Caco-2 (cell line): ENCODE results near the gene TJP2. TPM values are rescaled to one million over a fixed set of nuclear protein-coding genes. Genes with fewer than 3 reads are reported as not detected.

Experiments
- BruUV-seq: library from RNA; stranded (reverse); fragments of 400-500 nt; replicated peaks from 2 replicates; lab custom pipeline; 2021; lab: Mats Ljungman, UMichigan
- CTCF ChIA-PET: fragments of 300-600 bp; sonication (Branson Sonifier 250); formaldehyde crosslinking; loops from one replicate; lab custom pipeline; 2022; ENCODE audit warnings: antibody characterized with exemption; lab: Charles Lee
- POLR2A ChIA-PET: fragments of 300-600 bp; sonication (Branson Sonifier 250); formaldehyde crosslinking; loops from one replicate; lab custom pipeline; 2022; ENCODE audit warnings: antibody characterized with exemption; lab: Charles Lee
- DNase-seq, 2 experiments: peaks; one replicate each; pipeline versions ENCODE4 v3.0.0 to v3.0.0-alpha.2; 2020 to 2022
- H3K27me3 ChIP-seq: replicated peaks from 2 replicates; pipeline ENCODE4 v1.6.0; 2011; ENCODE audit warnings: low read length; ENCODE audit not compliant: control insufficient read depth, insufficient read depth
- H3K36me3 ChIP-seq: 2 replicates; pipeline ENCODE4 v1.5.1; 2011; ENCODE audit warnings: low read length; ENCODE audit not compliant: control insufficient read depth, insufficient read depth
- H3K4me1 ChIP-seq: fragments of 250-450 bp; sonication (Bioruptor Pico); 2 replicates; pipeline ENCODE4 v1.5.1; 2020; ENCODE audit warnings: mild to moderate bottlenecking
- H3K4me3 ChIP-seq: 2 replicates; pipeline ENCODE4 v1.5.1; 2011; ENCODE audit warnings: low read depth, mild to moderate bottlenecking, control low read depth, low read length
- H3K9me3 ChIP-seq: fragments of 250-450 bp; sonication (Bioruptor Pico); 2 replicates; pipeline ENCODE4 v1.5.1; 2020; ENCODE audit warnings: mild to moderate bottlenecking, moderate library complexity
- H3K27ac Mint-ChIP-seq: one replicate; pipeline ENCODE4 v1.8.0; 2022; ENCODE audit warnings: mixed read lengths; ENCODE audit not compliant: unreplicated experiment
- H3K27me3 Mint-ChIP-seq: one replicate; pipeline ENCODE4 v1.8.0; 2022; ENCODE audit warnings: mixed read lengths; ENCODE audit not compliant: insufficient read depth, unreplicated experiment
- H3K36me3 Mint-ChIP-seq: one replicate; pipeline ENCODE4 v1.8.0; 2022; ENCODE audit warnings: mild to moderate bottlenecking, mixed read lengths; ENCODE audit not compliant: insufficient read depth, unreplicated experiment
- H3K4me1 Mint-ChIP-seq: one replicate; pipeline ENCODE4 v1.8.0; 2022; ENCODE audit warnings: low read depth, mixed read lengths; ENCODE audit not compliant: unreplicated experiment
- H3K4me3 Mint-ChIP-seq: one replicate; pipeline ENCODE4 v1.8.0; 2022; ENCODE audit warnings: mild to moderate bottlenecking, moderate library complexity, mixed read lengths; ENCODE audit not compliant: unreplicated experiment
- H3K9me3 Mint-ChIP-seq: one replicate; pipeline ENCODE4 v1.8.0; 2022; ENCODE audit warnings: mixed read lengths; ENCODE audit not compliant: unreplicated experiment
- intact Hi-C: fragments of 100-400 bp; cut with micrococcal nuclease; formaldehyde crosslinking; loops from one replicate; pipeline ENCODE4 v1.10.0; 2022; ENCODE audit not compliant: unreplicated experiment
- total RNA-seq: library from RNA; stranded (reverse); gene quantifications from 2 replicates; pipeline ENCODE4 v1.2.3, GENCODE V29; 2022
- TF ChIP-seq, protein P1 (sequence below), 2 experiments: fragments of 200-600 bp in 1 of 2; IDR thresholded peaks; 1 replicate in 1 of 2; 2 replicates in 1 of 2; pipeline versions ENCODE4 v1.5.1 to v1.8.0; 2011 to 2022; ENCODE audit warnings: antibody characterized with exemption in 1 of 2, control low read depth in 1 of 2, inconsistent platforms in 1 of 2, low read depth in 1 of 2, low read length in 1 of 2, mild to moderate bottlenecking in 1 of 2, moderate library complexity in 1 of 2; ENCODE audit not compliant: insufficient read depth in 1 of 2, severe bottlenecking in 1 of 2, unreplicated experiment in 1 of 2

The TJP2 gene
- total RNA-seq, 1 experiment from 2014 or later, result 36.7 TPM

DNA sequence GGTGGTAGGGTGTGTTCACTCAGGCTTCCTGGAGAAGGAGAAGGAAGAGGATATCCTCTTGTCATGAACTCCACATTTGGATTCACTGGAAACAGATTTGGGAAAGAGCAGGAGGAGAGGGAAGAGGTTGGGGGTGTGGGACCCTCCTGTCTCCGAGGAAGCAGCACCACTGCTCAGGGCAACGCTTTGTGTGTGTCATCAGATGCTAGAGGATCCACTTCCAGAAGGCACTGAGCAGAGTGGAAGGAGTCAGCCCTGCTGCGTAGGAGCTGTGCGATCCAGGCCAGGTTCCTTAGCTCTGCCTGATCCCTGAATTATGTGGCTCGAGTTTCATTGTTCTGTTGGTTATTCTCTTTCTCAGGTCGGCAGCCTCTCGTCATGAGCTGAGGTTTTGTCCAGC lies 37.3 kb upstream of the TJP2 start:
- TF ChIP-seq, protein P1, sequence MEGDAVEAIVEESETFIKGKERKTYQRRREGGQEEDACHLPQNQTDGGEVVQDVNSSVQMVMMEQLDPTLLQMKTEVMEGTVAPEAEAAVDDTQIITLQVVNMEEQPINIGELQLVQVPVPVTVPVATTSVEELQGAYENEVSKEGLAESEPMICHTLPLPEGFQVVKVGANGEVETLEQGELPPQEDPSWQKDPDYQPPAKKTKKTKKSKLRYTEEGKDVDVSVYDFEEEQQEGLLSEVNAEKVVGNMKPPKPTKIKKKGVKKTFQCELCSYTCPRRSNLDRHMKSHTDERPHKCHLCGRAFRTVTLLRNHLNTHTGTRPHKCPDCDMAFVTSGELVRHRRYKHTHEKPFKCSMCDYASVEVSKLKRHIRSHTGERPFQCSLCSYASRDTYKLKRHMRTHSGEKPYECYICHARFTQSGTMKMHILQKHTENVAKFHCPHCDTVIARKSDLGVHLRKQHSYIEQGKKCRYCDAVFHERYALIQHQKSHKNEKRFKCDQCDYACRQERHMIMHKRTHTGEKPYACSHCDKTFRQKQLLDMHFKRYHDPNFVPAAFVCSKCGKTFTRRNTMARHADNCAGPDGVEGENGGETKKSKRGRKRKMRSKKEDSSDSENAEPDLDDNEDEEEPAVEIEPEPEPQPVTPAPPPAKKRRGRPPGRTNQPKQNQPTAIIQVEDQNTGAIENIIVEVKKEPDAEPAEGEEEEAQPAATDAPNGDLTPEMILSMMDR (IDR thresholded peaks at IDR 0.05; ENCODE audit: insufficient read depth in 1 of 2, low read depth in 1 of 2, low read length in 1 of 2, severe bottlenecking in 1 of 2, unreplicated experiment in 1 of 2), result no peak
- intact Hi-C loops, result no loop called here
- no peaks in the 10 kb centered on the region for H3K9me3 Mint-ChIP-seq
- H3K4me1 Mint-ChIP-seq, result no peaks in the 10 kb centered on the region
- Histone ChIP-seq H3K4me1 (no peaks in the 10 kb centered on the region; the same call in 1 of the 2 replicates), H3K4me3 (no peak overlapping the region), H3K36me3 (no peaks in the 10 kb centered on the region), H3K27me3 (no peaks in the 10 kb centered on the region), H3K9me3 (no peaks in the 10 kb centered on the region)
- H3K36me3 Mint-ChIP-seq, result peaks cover 21% of the 10 kb centered on the region
- H3K27me3 Mint-ChIP-seq, result no peaks in the 10 kb centered on the region
- POLR2A ChIA-PET, result no interaction called here
- no peak overlapping the region for H3K4me3 Mint-ChIP-seq
- no TSS peak for BruUV-seq
- H3K27ac Mint-ChIP-seq, result no peak overlapping the region
- DNase-seq, result no peak
- CTCF ChIA-PET, result no interaction called here

DNA sequence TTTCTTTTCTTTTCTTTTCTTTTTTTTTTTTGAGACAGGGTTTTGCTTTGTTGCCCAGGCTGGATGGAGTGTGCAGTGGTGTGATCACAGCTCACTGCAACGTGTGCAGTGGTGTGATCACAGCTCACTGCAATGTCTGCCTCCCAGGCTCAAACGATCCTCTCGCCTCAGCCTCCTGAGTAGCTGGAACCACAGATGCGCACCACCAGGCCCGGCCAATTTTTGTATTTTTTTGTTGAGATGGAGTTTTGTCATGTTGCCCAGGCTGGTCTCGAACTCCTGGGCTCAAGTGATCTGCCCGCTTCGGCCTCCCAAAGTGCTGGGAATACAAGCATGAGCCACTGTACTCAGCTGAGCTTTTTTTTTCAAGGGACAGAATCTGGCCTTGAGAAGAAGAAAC lies 36.8 kb upstream of the TJP2 start:
- Histone ChIP-seq H3K4me3 (no peak overlapping the region), H3K27me3 (no peaks in the 10 kb centered on the region), H3K36me3 (no peaks in the 10 kb centered on the region), H3K4me1 (no peaks in the 10 kb centered on the region), H3K9me3 (no peaks in the 10 kb centered on the region)
- intact Hi-C loops, result no loop called here
- CTCF ChIA-PET, result no interaction called here
- H3K4me3 Mint-ChIP-seq, result no peak overlapping the region
- no peaks in the 10 kb centered on the region for H3K4me1 Mint-ChIP-seq
- TF ChIP-seq, protein P1 (IDR thresholded peaks at IDR 0.05; ENCODE audit: insufficient read depth in 1 of 2, low read depth in 1 of 2, low read length in 1 of 2, severe bottlenecking in 1 of 2, unreplicated experiment in 1 of 2), result no peak
- DNase-seq, result no peak
- no peak overlapping the region for H3K27ac Mint-ChIP-seq
- no peaks in the 10 kb centered on the region for H3K27me3 Mint-ChIP-seq
- no peaks in the 10 kb centered on the region for H3K9me3 Mint-ChIP-seq
- peaks cover 17% of the 10 kb centered on the region for H3K36me3 Mint-ChIP-seq
- POLR2A ChIA-PET, result no interaction called here
- no TSS peak for BruUV-seq

DNA sequence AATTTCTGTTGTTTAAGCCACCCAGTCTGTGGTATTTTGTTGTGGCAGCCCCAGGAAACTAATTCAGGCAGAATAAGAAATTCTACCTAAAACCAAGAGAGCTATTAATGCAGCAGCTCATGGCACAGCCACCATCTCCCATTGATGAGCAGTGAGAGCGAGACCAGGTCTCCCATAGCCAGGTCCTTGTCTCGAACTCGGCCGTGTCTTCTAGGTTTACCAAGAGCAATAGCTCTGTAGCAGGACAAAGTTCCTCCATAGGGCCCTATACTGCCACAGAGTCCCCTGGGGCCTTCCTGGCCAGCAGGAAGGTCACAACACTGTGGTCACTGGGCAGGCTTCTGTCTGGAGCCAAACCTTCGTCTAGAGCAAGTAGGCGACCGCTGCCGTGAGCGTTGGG lies 34.5 kb upstream of the TJP2 start:
- Histone ChIP-seq H3K4me1 (no peaks in the 10 kb centered on the region), H3K27me3 (no peaks in the 10 kb centered on the region), H3K9me3 (no peaks in the 10 kb centered on the region), H3K36me3 (no peaks in the 10 kb centered on the region), H3K4me3 (no peak overlapping the region)
- Mint-ChIP-seq H3K36me3 (peaks cover 8% of the 10 kb centered on the region), H3K27me3 (no peaks in the 10 kb centered on the region), H3K4me1 (no peaks in the 10 kb centered on the region), H3K9me3 (no peaks in the 10 kb centered on the region), H3K4me3 (no peak overlapping the region), H3K27ac (no peak overlapping the region)
- ChIA-PET CTCF (no interaction called here), POLR2A (no interaction called here)
- intact Hi-C loops, result no loop called here
- TF ChIP-seq, protein P1 (IDR thresholded peaks at IDR 0.05; ENCODE audit: insufficient read depth in 1 of 2, low read depth in 1 of 2, low read length in 1 of 2, severe bottlenecking in 1 of 2, unreplicated experiment in 1 of 2), result no peak
- DNase-seq, result no peak
- BruUV-seq, result no TSS peak
